ENCODE measurements around the gene NACC1.

The NACC1 gene

DNA sequence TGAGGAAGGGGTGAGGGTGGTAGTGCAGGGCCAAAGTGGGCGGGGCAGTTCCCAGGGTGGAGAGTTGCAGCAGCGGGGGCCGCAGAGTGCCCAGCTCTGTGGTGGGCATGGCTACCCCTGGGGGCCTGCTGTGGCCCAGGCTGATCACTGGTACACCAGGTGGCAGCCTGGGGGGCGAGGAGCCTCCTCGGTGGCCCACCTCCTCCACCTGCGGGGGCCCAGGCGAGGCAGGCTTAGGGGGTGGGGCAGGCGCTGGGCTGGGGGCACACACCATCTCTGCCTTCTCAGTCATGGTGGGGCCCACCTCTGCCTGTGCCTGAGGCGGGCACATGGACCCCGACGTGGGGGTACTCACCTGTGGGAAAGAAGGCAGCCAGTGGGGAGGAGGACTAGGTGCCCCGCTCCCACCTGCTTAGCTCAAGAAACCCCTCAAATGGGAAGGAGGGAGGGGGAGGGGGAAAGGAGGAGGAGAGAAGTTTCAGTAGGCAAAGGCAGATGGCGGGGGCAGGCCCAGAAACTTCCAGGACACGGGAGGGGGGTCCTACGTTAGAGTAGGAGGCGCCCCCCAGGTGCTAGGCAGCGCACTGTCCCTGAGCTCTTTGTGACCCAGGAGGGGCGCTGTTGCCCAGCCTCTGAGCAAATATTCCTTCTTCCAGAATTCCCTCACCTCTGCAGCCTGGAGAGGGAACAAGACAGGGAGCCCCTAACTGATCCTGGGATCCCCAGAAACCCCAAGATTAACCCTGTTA, 17.0 kb upstream of the NACC1 start:
- DNase-seq: no peak

- DNase-seq: no peak
These were observed 16.3 kb upstream of the NACC1 start for GRCh38 chr19:13101590-13102415.

DNA sequence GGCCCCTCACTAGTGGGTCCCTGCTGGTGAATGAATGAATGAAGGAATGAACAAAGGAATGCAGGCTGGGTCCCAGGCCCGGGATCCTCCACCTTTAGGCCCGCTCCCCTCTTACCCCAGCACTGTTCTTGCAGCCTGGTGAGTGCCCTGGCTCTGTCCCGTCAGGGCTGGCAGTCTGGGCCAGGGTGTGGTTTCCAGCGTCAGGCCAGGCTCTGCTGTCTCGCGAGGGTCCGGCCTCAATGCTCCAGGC, 15.7 kb upstream of the NACC1 start:
- DNase-seq: no peak

GRCh38 chr19:13102666-13103580, 15.1 kb upstream of the NACC1 start, which contains the start of gene LYL1:
TSS of gene LYL1 (minus strand) at chr19:13102858. CDS start at chr19:13101171, 1,687 bp downstream.
- peak; percentile 28 for DNase-seq

DNA sequence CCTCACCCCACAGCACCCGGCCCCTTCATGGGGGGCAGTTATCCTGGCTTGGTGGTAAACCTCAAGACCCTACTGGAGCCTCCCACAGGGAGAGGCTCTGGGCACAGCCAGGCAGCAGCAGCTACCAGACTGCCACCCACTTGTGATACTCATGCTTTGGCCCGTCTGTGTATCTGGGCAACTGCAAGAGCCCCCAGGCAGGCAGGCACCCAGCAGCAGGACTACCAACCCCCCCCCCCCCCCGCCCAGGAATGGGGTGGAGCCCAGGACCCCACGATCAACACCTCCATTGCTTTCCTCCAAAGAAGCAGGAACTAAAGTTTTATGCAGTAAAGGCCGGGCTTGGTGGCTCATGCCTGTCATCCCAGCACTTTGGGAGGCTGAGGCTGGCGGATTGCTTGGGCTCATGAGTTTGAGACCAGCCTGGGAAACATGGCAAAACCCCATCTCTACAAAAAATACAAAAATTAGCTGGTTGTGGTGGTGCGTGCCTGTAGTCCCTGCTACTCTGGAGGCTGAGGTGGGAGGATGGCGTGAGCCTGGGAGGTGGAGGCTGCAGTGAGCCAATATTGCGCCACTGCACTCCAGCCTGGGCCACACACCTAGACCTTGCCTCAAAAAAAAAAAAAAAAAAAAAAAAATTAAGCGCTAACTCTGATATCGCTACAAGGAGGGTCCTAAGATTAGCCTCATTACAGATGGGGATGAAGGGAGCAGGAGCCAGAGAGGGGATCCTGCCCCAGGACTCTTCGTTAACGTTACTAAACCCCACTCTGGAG, 14.3 kb upstream of the NACC1 start:
- DNase-seq: no peak

DNA sequence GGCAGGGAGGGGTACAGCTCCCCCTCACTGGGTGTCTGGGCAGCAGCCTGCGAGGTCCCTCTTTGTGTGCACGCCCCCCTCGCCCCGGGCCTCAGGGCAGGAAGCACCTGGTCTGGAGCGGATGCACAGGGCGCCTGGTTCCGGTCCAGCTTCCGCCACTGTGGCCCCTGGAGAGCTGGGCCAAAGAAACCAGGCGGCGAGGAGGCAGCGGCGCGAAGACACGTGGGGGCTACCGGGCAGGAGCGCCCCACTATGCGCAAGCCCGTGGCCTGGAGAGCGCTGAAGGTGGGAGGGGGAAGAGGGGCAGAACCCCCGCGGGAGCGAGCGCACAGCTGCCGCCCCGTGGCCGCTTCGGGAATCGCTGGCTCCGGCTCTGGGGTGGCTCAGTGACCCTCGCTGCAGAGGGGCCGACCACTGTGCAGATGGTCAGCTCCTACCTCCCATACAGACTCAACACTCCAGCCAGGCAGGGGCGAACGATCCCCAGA, 13.7 kb upstream of the NACC1 start:
- peak; percentile 70 for DNase-seq

- no peak for DNase-seq
These were observed 13.0 kb upstream of the NACC1 start for GRCh38 chr19:13104848-13105711.

DNA sequence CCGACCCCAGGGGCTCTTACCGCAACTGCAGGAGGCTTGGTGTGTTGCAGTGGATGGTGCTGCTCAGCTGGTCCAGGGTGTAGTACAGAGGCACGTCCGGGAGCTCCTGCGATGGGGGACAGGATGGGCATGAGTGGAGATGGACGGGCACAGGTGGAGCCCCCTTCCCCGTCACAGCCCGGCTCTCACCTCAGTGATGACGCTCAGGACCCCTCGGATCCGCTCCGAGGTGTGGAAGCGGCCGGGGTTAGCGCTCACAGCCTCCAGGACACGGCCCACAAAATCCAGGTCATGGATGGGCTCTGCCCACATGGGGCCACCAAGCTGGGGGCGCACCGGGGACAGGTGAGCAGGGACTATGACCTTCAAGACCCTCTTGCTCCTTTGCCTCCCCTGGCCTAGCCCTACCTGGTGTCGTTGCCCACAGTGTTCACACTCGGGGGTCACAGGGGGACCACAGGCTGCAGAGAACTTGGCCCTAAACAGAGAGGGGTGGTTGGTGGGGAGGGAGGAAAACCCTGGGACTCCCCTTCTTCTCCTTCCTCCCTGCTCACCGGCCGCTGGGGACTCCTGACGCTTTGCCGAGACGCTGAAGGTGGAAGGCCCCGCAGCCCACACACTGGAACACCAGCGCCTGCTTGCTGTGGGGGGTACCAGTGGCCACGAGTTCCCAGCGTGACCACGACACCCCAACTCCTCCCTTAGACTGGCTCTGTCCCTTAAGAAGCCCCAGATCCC, 8.5 kb upstream of the NACC1 start:
- DNase-seq: no peak

GRCh38 chr19:13110099-13110610, 7.9 kb upstream of the NACC1 start:
- no peak for DNase-seq

GRCh38 chr19:13112555-13112954, 5.5 kb upstream of the NACC1 start:
- no peak for DNase-seq

- no peak for DNase-seq
These were observed 2.2 kb upstream of the NACC1 start for GRCh38 chr19:13115936-13116281.

- peak; percentile 95 for DNase-seq
These were observed 1.5 kb upstream of the NACC1 start, which contains the start of gene TRMT1 for GRCh38 chr19:13116282-13117175. TSS of gene TRMT1 (minus strand) at chr19:13116740. CDS start at chr19:13116399, 341 bp downstream.

- no peak for DNase-seq
These were observed 790 bp upstream of the NACC1 start for GRCh38 chr19:13117176-13117771.

- peak; percentile 34 for DNase-seq
These were observed 545 bp downstream of the NACC1 start for GRCh38 chr19:13118424-13119193.

- DNase-seq: no peak
These were observed 1.6 kb downstream of the NACC1 start for GRCh38 chr19:13119627-13120026.

GRCh38 chr19:13120031-13120430, 2.0 kb downstream of the NACC1 start:
- no peak for DNase-seq

DNA sequence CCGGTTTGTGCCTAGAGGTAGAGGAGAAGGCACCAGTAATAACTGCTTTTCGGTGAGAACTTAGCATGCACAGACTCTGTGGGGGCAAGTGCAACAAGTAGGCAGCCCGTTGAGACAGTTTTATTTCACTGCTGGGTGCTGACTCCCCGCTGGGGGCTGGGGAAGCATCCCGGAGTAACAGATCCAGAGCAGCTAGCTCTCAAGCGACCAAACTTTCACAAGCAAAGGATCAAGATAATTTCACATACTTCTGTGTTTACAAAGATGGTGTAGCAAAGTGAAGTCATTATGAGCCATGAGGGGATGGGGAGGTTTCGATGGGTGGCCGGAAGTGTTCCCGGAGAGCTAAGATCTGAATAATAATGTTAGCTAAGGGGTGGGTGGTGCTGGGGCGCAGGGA, 2.8 kb downstream of the NACC1 start:
- DNase-seq: no peak

All from activated naive CD4-positive, alpha-beta T cell treated with anti-CD3 and anti-CD28 coated beads, Interleukin-2, amount 50 U/mL, for 16 hours (primary cell).